ENCODE measurements around the gene OTOP2. TPM values are rescaled to one million over a fixed set of nuclear protein-coding genes. Genes with fewer than 3 reads are reported as not detected.

OTOP2 gene
- total and polyA plus RNA-seq, 2 of the 4 experiments (the other 2 are of a cell fraction), result not detected

DNA sequence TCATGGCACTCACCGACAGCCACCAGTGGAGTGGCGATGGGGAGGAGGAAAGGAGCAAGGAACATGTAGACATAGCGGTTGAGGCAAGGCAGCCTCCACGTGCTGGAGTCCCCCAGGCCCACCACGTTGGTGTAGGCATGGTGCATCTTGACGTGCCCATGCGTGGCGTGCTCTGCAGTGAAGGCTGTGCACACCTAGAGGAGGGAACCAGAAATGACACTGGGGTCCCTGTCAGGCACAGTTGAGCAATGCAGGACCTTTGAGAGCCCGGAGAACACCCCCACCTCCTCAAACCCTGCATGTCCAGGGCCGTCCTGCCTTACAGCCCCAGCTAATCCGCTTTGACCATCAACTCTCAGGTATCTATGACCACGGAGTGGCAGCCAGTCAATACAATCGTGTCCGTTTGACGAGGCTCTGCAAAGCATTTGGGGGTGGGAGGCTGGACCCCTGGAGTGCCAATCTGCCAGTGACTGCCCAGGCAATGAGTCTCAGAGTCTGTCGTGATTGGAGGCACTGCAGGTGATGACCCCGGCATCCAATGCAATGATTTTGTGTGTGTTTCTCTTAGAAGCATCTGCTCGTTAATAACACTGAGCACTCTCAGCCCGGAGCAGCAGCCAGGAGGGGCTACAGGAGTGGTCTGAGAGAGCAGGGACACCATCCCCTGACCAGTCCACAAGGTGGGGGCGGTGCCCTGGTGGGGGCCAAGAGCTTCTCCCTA is 41.4 kb upstream of the OTOP2 start:
- Histone ChIP-seq H3K18ac (ENCODE audit: low read depth, low read length) (no peak overlapping the region), H4K20me1 (ENCODE audit: insufficient read depth, low read length) (no peaks in the 10 kb centered on the region), H3K23ac (ENCODE audit: low read depth, low read length) (no peak overlapping the region), H2BK15ac (ENCODE audit: low read depth, low read length) (no peak overlapping the region), H3K36me3 (ENCODE audit: control insufficient read depth, insufficient read depth, low read length) (no peaks in the 10 kb centered on the region), H4K5ac (ENCODE audit: low read depth, low read length) (no peak overlapping the region), H3K27me3 (ENCODE audit: control insufficient read depth, insufficient read depth, low read length) (peaks cover 53% of the 10 kb centered on the region), H4K8ac (ENCODE audit: low read depth in 2 of 2, low read length in 2 of 2) (no peak overlapping the region), H3K9me1 (ENCODE audit: insufficient read depth, low read length) (no peaks in the 10 kb centered on the region), H3K56ac (ENCODE audit: extremely low read depth, insufficient read depth, low read length) (no peak overlapping the region), H3K4ac (ENCODE audit: low read depth, low read length) (no peak overlapping the region), H3K4me1 (ENCODE audit: control insufficient read depth, insufficient read depth, low read length) (no peaks in the 10 kb centered on the region), H2AK9ac (replicated peaks; ENCODE audit: low read depth, low read length, poor library complexity) (no peak overlapping the region), H3K27ac (ENCODE audit: insufficient read depth, low read length) (no peak overlapping the region), H2BK20ac (ENCODE audit: low read depth, low read length) (no peak overlapping the region), H4K91ac (ENCODE audit: insufficient read depth, low read depth, low read length) (no peak overlapping the region), H2AK5ac (ENCODE audit: low read depth, low read length) (no peak overlapping the region), H3K4me2 (ENCODE audit: low read depth, low read length) (no peak overlapping the region), H2BK5ac (ENCODE audit: low read depth, low read length, poor library complexity, severe bottlenecking) (no peak overlapping the region), H3K9me3 (ENCODE audit: control insufficient read depth, insufficient read depth, low read length) (no peaks in the 10 kb centered on the region), H3K79me1 (ENCODE audit: low read depth in 1 of 2, low read length in 2 of 2) (no peaks in the 10 kb centered on the region), H3K9ac (ENCODE audit: low read depth, low read length) (no peak overlapping the region), H3K14ac (replicated peaks; ENCODE audit: low read depth, low read length) (no peak overlapping the region), H3K4me3 (ENCODE audit: insufficient read depth, low read depth, low read length) (no peak overlapping the region), H2BK120ac (ENCODE audit: low read depth, low read length) (no peak overlapping the region), H2AFZ (replicated peaks; ENCODE audit: low read length, poor library complexity) (no peak overlapping the region)
- intact Hi-C loops (cut with micrococcal nuclease) (no loop called here), in situ Hi-C loops (cut with MboI; ENCODE audit: low sequenced_read_pairs) (no loop called here), dilution Hi-C loops (cut with HindIII; ENCODE audit: low sequenced_read_pairs, unreplicated experiment) (no loop called here)
- no peak for DNase-seq
- no TSS peak for BruUV-seq (replicated peaks)
- POLR2A ChIA-PET (ENCODE audit: unreplicated experiment), result interaction anchor here (1.2 kb wide), 1 partner anchor 9 kb away, joined by 3 read pairs; no protein-coding TSS in a partner anchor
- ATAC-seq (ENCODE audit: low read depth), result no peak
- CTCF ChIA-PET, result no interaction called here
- TF ChIP-seq MAZ (IDR thresholded peaks at IDR 0.05; ENCODE audit: borderline replicate concordance, low read depth, low read length), result no peak
- TF ChIP-seq CHD1 (IDR thresholded peaks at IDR 0.05; ENCODE audit: low read depth, low read length), result no peak
- TF ChIP-seq NFE2L2 (IDR thresholded peaks at IDR 0.05; ENCODE audit: low read depth, low read length), result no peak
- no peak for TF ChIP-seq RCOR1 (IDR thresholded peaks at IDR 0.05; ENCODE audit: insufficient replicate concordance, low read length)
- WGBS, 2 experiments (ENCODE audit: extremely low coverage in 2 of 2, insufficient read length in 1 of 2), result 48% methylated on average over 11 of the region's 20 CpGs; no CpG with 5 or more reads in 1 of the 2 experiments

Measured in IMR-90 (cell line).